Measurements from ENCODE around the gene LAMC3. TPM values are rescaled to one million over a fixed set of nuclear protein-coding genes. Genes with fewer than 3 reads are reported as not detected.
A peak's percentile ranks its signal among the peaks of the same experiment; 100 is the strongest.

LAMC3 gene
- total and polyA plus RNA-seq, 2 experiments from 2014 or later, result not detected

GRCh38 chr9:131105952-131106351, 97.0 kb downstream of the LAMC3 start:
- H3K4me1 ChIP-seq (ENCODE audit: insufficient read depth), result no peaks in the 10 kb centered on the region
- H3K79me2 ChIP-seq (ENCODE audit: insufficient read depth), result no peaks in the 10 kb centered on the region
- no peaks in the 10 kb centered on the region for H3K9me2 ChIP-seq (ENCODE audit: insufficient read depth)
- H3K27me3 ChIP-seq (replicated peaks; ENCODE audit: insufficient read depth), result peaks cover 3% of the 10 kb centered on the region; the same call in 1 of the 2 replicates
- no peak overlapping the region for H3K4me2 ChIP-seq (ENCODE audit: unreplicated experiment)
- WGBS, 2 experiments (ENCODE audit: low coverage in 1 of 2, low lambda C conversion rate in 2 of 2, missing lambda C conversion rate in 2 of 2), result 83 to 87% methylated on average over 8 of the region's 8 CpGs
- H3K4me3 ChIP-seq, result no peak overlapping the region
- H3F3A ChIP-seq (ENCODE audit: insufficient read depth), result no peaks in the 10 kb centered on the region
- TF ChIP-seq EZH2 (IDR thresholded peaks at IDR 0.05; ENCODE audit: insufficient read depth, poor library complexity, severe bottlenecking) (no peak), EZH2phosphoT487 (IDR thresholded peaks at IDR 0.05; ENCODE audit: insufficient read depth, low read depth) (no peak)
- no peak overlapping the region for H3K9ac ChIP-seq
- DNase-seq, result no peak
- no peak overlapping the region for H3K27ac ChIP-seq
- H3K36me3 ChIP-seq (ENCODE audit: low read depth), result no peaks in the 10 kb centered on the region
- in situ Hi-C loops (cut with MboI), result no loop called here
- no peak overlapping the region for H2AFZ ChIP-seq
- no peaks in the 10 kb centered on the region for H4K20me1 ChIP-seq (ENCODE audit: insufficient read depth)
- H3K9me3 ChIP-seq (ENCODE audit: low read depth), result no peaks in the 10 kb centered on the region

- Histone ChIP-seq H3K27me3 (replicated peaks; ENCODE audit: insufficient read depth) (peaks cover 3% of the 10 kb centered on the region; the same call in 1 of the 2 replicates), H3K9me2 (ENCODE audit: insufficient read depth) (no peaks in the 10 kb centered on the region), H4K20me1 (ENCODE audit: insufficient read depth) (no peaks in the 10 kb centered on the region), H3K27ac (no peak overlapping the region), H3K4me2 (ENCODE audit: unreplicated experiment) (no peak overlapping the region), H3K36me3 (ENCODE audit: low read depth) (no peaks in the 10 kb centered on the region), H3K9me3 (ENCODE audit: low read depth) (no peaks in the 10 kb centered on the region), H3F3A (ENCODE audit: insufficient read depth) (no peaks in the 10 kb centered on the region), H3K9ac (no peak overlapping the region), H3K79me2 (ENCODE audit: insufficient read depth) (no peaks in the 10 kb centered on the region), H3K4me1 (ENCODE audit: insufficient read depth) (no peaks in the 10 kb centered on the region), H2AFZ (no peak overlapping the region), H3K4me3 (no peak overlapping the region)
- in situ Hi-C loops (cut with MboI), result no loop called here
- no peak for DNase-seq
- 31 to 39% methylated on average over 8 of the region's 8 CpGs for WGBS, 2 experiments (ENCODE audit: low coverage in 1 of 2, low lambda C conversion rate in 2 of 2, missing lambda C conversion rate in 2 of 2)
- TF ChIP-seq EZH2phosphoT487 (IDR thresholded peaks at IDR 0.05; ENCODE audit: insufficient read depth, low read depth), result no peak
- no peak for TF ChIP-seq EZH2 (IDR thresholded peaks at IDR 0.05; ENCODE audit: insufficient read depth, poor library complexity, severe bottlenecking)
These were observed 98.8 kb downstream of the LAMC3 start for GRCh38 chr9:131107760-131108159.

- 57 to 74% methylated on average over 8 to 10 of the region's 10 CpGs for WGBS, 2 experiments (ENCODE audit: low coverage in 1 of 2, low lambda C conversion rate in 2 of 2, missing lambda C conversion rate in 2 of 2)
These were observed 102.3 kb downstream of the LAMC3 start for GRCh38 chr9:131111186-131111853.

GRCh38 chr9:131111854-131112311, 102.9 kb downstream of the LAMC3 start:
- no peaks in the 10 kb centered on the region for H3F3A ChIP-seq (ENCODE audit: insufficient read depth)
- H2AFZ ChIP-seq, result no peak overlapping the region

More at GRCh38 chr9:131111186-131111853, 102.3 kb downstream of the LAMC3 start:
- TF ChIP-seq EZH2phosphoT487 (IDR thresholded peaks at IDR 0.05; ENCODE audit: insufficient read depth, low read depth), result no peak
- no peak for TF ChIP-seq EZH2 (IDR thresholded peaks at IDR 0.05; ENCODE audit: insufficient read depth, poor library complexity, severe bottlenecking)
- Histone ChIP-seq H2AFZ (no peak overlapping the region), H3K79me2 (ENCODE audit: insufficient read depth) (no peaks in the 10 kb centered on the region), H3K9me3 (ENCODE audit: low read depth) (no peaks in the 10 kb centered on the region), H3K4me3 (no peak overlapping the region), H3K9me2 (ENCODE audit: insufficient read depth) (no peaks in the 10 kb centered on the region), H3K36me3 (ENCODE audit: low read depth) (no peaks in the 10 kb centered on the region), H4K20me1 (ENCODE audit: insufficient read depth) (no peaks in the 10 kb centered on the region), H3K9ac (no peak overlapping the region), H3K27ac (no peak overlapping the region), H3K27me3 (replicated peaks; ENCODE audit: insufficient read depth) (peaks cover 3% of the 10 kb centered on the region; the same call in 1 of the 2 replicates), H3K4me2 (ENCODE audit: unreplicated experiment) (no peak overlapping the region), H3K4me1 (ENCODE audit: insufficient read depth) (no peaks in the 10 kb centered on the region), H3F3A (ENCODE audit: insufficient read depth) (no peaks in the 10 kb centered on the region)
- in situ Hi-C loops (cut with MboI), result no loop called here
- DNase-seq, result peak; percentile 24

More at GRCh38 chr9:131111854-131112311, 102.9 kb downstream of the LAMC3 start:
- peaks cover 3% of the 10 kb centered on the region; the same call in 1 of the 2 replicates for H3K27me3 ChIP-seq (replicated peaks; ENCODE audit: insufficient read depth)
- no peak for DNase-seq
- H3K9ac ChIP-seq, result no peak overlapping the region
- no peak overlapping the region for H3K4me3 ChIP-seq
- H3K36me3 ChIP-seq (ENCODE audit: low read depth), result no peaks in the 10 kb centered on the region
- no peak overlapping the region for H3K4me2 ChIP-seq (ENCODE audit: unreplicated experiment)
- in situ Hi-C loops (cut with MboI), result no loop called here
- no peaks in the 10 kb centered on the region for H3K4me1 ChIP-seq (ENCODE audit: insufficient read depth)
- H3K9me3 ChIP-seq (ENCODE audit: low read depth), result no peaks in the 10 kb centered on the region
- H3K79me2 ChIP-seq (ENCODE audit: insufficient read depth), result no peaks in the 10 kb centered on the region
- H4K20me1 ChIP-seq (ENCODE audit: insufficient read depth), result no peaks in the 10 kb centered on the region
- H3K9me2 ChIP-seq (ENCODE audit: insufficient read depth), result no peaks in the 10 kb centered on the region
- 75 to 78% methylated on average over 16 to 24 of the region's 25 CpGs for whole genome bisulfite sequencing, 2 experiments (ENCODE audit: low coverage in 1 of 2, low lambda C conversion rate in 2 of 2, missing lambda C conversion rate in 2 of 2)
- TF ChIP-seq EZH2phosphoT487 (IDR thresholded peaks at IDR 0.05; ENCODE audit: insufficient read depth, low read depth) (no peak), EZH2 (IDR thresholded peaks at IDR 0.05; ENCODE audit: insufficient read depth, poor library complexity, severe bottlenecking) (no peak)
- no peak overlapping the region for H3K27ac ChIP-seq
